HepG2 (cell line): ENCODE measurements around the gene MTRF1. TPM values are rescaled to one million over a fixed set of nuclear protein-coding genes. Genes with fewer than 3 reads are reported as not detected.

Experiments used
- HES4 ChIP-seq: sonication (generic); formaldehyde crosslinking; IDR thresholded peaks from 2 replicates; pipeline ENCODE4 v1.9.0; 2021; ENCODE audit warnings: mild to moderate bottlenecking, missing genetic modification reagents, borderline replicate concordance
- HNRNPL ChIP-seq: fragments of 200-400 bp; formaldehyde crosslinking; IDR thresholded peaks from 2 replicates; pipeline ENCODE4 v1.6.1; 2017; ENCODE audit warnings: mild to moderate bottlenecking, low read depth, low read length
- HOXA9 ChIP-seq: sonication (generic); formaldehyde crosslinking; IDR thresholded peaks from 2 replicates; pipeline ENCODE4 v1.8.1; 2022; ENCODE audit warnings: missing genetic modification reagents, mild to moderate bottlenecking, moderate library complexity, borderline replicate concordance
- MAFF ChIP-seq: IDR thresholded peaks from 2 replicates; pipeline ENCODE4 v1.6.1; 2011; ENCODE audit warnings: low read depth, low read length, improper control_type of control experiment
- MAZ ChIP-seq, 2 experiments: sonication (generic) in 1 of 2; formaldehyde crosslinking in 1 of 2; IDR thresholded peaks; 2 replicates each; pipeline versions ENCODE4 v1.5.0 to v1.6.1; 2012 to 2020; ENCODE audit warnings: low read depth in 2 of 2, mild to moderate bottlenecking in 2 of 2, borderline replicate concordance in 1 of 2, improper control_type of control experiment in 1 of 2, low read length in 1 of 2, missing genetic modification reagents in 1 of 2, moderate library complexity in 1 of 2
- NPAS2 ChIP-seq: sonication (generic); formaldehyde crosslinking; IDR thresholded peaks from 2 replicates; pipeline ENCODE4 v1.8.0; 2022; ENCODE audit warnings: mild to moderate bottlenecking, missing genetic modification reagents, borderline replicate concordance
- NR2C2 ChIP-seq: sonication (generic); formaldehyde crosslinking; IDR thresholded peaks from 2 replicates; pipeline ENCODE4 v1.4.0; 2020; ENCODE audit warnings: missing genetic modification reagents, mild to moderate bottlenecking, moderate library complexity, borderline replicate concordance
- ONECUT2 ChIP-seq: sonication (generic); formaldehyde crosslinking; IDR thresholded peaks from 2 replicates; pipeline ENCODE4 v1.4.0; 2020; ENCODE audit warnings: missing genetic modification reagents
- PTBP1 ChIP-seq: fragments of 200-400 bp; formaldehyde crosslinking; IDR thresholded peaks from 2 replicates; pipeline ENCODE4 v1.6.1; 2018; ENCODE audit warnings: low read length, low read depth; ENCODE audit not compliant: poor library complexity, severe bottlenecking
- TAF1 ChIP-seq: sonication (generic); formaldehyde crosslinking; IDR thresholded peaks from 2 replicates; pipeline ENCODE4 v1.4.0; 2020; ENCODE audit warnings: missing genetic modification reagents
- THAP11 ChIP-seq: IDR thresholded peaks from 2 replicates; pipeline ENCODE4 v1.6.1; 2016; ENCODE audit warnings: missing biosample characterization, missing genetic modification reagents
- ZBTB42 ChIP-seq: sonication (generic); formaldehyde crosslinking; IDR thresholded peaks from 2 replicates; pipeline ENCODE4 v1.5.0; 2020; ENCODE audit warnings: mild to moderate bottlenecking, missing genetic modification reagents
- ZBTB8A ChIP-seq: sonication (generic); formaldehyde crosslinking; IDR thresholded peaks from 2 replicates; pipeline ENCODE4 v1.4.0; 2020; ENCODE audit warnings: mild to moderate bottlenecking, low read depth, missing genetic modification reagents, borderline replicate concordance
- ZNF772 ChIP-seq: sonication (generic); formaldehyde crosslinking; IDR thresholded peaks from 2 replicates; pipeline ENCODE4 v1.5.0; 2020; ENCODE audit warnings: mild to moderate bottlenecking, missing genetic modification reagents
- ZNF773 ChIP-seq: sonication (generic); formaldehyde crosslinking; IDR thresholded peaks from 2 replicates; pipeline ENCODE4 v1.4.0; 2020; ENCODE audit warnings: missing genetic modification reagents, borderline replicate concordance
- ZNF879 ChIP-seq: sonication (generic); formaldehyde crosslinking; IDR thresholded peaks from 2 replicates; pipeline ENCODE4 v1.8.1; 2023; ENCODE audit warnings: missing genetic modification reagents
- ZSCAN20 ChIP-seq: sonication (generic); formaldehyde crosslinking; IDR thresholded peaks from 2 replicates; pipeline ENCODE4 v1.4.0; 2020; ENCODE audit warnings: missing genetic modification reagents, mild to moderate bottlenecking, borderline replicate concordance
- polyA plus RNA-seq, 8 experiments: library from polyadenylated mRNA; depleted of rRNA in 3 of 8; stranded (reverse) in 7 of 8; unstranded in 1 of 8; fragments of >200 nt; fragmentation: Illumina TruSeq in 4 of 8; extraction: Trizol in 4 of 8; gene quantifications; 2 replicates each; pipeline versions ENCODE4 v1.2.1 to v1.2.3, GENCODE V29; 2011 to 2016; ENCODE audit warnings: low read depth in 4 of 8, missing spikeins in 1 of 8, mixed read lengths in 1 of 8; ENCODE audit not compliant: insufficient read depth in 1 of 8
- total RNA-seq, 5 experiments: library from RNA; depleted of rRNA; stranded (reverse); fragments of >200 nt; fragmentation: Illumina TruSeq; extraction: Trizol; gene quantifications; 2 replicates each; pipeline ENCODE4 v1.2.3, GENCODE V29; 2016; ENCODE audit warnings: low read depth in 1 of 5
- TF ChIP-seq, protein P1 (sequence below): IDR thresholded peaks from 2 replicates; pipeline ENCODE4 v1.4.0; 2020; ENCODE audit warnings: mild to moderate bottlenecking, missing genetic modification reagents
- TF ChIP-seq, protein P2 (sequence below): conservative IDR thresholded peaks from 2 replicates; pipeline ENCODE4 v1.6.1; 2018; ENCODE audit warnings: missing genetic modification reagents
- TF ChIP-seq, protein P3 (sequence below): sonication (generic); formaldehyde crosslinking; IDR thresholded peaks from 2 replicates; pipeline ENCODE4 v1.8.1; 2023; ENCODE audit warnings: mild to moderate bottlenecking, inconsistent platforms, moderate library complexity, missing genetic modification reagents, borderline replicate concordance
- TF ChIP-seq, protein P4 (sequence below): IDR thresholded peaks from 2 replicates; pipeline ENCODE4 v1.6.1; 2016; ENCODE audit warnings: mild to moderate bottlenecking, missing biosample characterization, missing genetic modification reagents

The MTRF1 gene
- total and polyA plus RNA-seq, 2 of the 13 experiments (the other 11 are each of a cell fraction or from before 2014, with no cell fraction given): 21.6 to 27.2 TPM

DNA sequence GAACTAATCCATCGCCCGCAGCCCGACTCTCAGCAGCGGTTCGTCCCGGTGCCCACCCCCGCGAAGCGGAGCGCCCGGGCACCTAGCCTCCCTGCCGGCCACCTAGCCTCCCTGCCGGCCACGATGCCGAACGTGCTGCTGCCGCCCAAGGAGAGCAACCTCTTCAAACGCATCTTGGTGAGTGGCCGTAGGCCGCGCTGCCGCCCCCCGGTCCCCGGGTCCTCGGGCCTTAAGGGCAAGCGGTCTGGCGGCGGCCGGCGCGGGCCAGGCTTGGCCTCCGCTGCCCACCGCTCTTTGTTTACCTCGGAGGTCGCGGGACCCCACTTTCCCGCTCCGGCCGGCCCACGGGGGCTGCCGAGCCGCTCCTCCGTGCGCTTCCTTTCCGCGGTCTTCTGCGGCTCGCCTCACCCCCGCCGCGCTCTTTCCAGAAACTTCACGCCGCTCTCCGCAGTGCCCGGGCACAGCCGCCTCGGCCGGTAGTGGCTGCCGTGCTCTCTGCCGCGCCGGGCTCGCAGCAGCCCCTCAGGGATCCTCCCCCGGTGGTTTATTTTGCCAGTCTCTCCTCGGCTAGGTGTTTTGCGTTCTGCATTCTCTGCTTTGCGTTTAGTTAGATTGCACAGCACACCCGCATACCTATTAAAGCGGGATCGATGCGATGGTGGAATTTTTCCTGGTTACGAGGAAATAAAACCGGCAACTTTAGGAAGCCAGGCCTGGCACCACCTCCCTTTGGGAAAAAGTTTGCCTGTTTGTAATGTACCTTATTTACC is 48.2 kb upstream of the MTRF1 start (continued):
- TF ChIP-seq, protein P1, sequence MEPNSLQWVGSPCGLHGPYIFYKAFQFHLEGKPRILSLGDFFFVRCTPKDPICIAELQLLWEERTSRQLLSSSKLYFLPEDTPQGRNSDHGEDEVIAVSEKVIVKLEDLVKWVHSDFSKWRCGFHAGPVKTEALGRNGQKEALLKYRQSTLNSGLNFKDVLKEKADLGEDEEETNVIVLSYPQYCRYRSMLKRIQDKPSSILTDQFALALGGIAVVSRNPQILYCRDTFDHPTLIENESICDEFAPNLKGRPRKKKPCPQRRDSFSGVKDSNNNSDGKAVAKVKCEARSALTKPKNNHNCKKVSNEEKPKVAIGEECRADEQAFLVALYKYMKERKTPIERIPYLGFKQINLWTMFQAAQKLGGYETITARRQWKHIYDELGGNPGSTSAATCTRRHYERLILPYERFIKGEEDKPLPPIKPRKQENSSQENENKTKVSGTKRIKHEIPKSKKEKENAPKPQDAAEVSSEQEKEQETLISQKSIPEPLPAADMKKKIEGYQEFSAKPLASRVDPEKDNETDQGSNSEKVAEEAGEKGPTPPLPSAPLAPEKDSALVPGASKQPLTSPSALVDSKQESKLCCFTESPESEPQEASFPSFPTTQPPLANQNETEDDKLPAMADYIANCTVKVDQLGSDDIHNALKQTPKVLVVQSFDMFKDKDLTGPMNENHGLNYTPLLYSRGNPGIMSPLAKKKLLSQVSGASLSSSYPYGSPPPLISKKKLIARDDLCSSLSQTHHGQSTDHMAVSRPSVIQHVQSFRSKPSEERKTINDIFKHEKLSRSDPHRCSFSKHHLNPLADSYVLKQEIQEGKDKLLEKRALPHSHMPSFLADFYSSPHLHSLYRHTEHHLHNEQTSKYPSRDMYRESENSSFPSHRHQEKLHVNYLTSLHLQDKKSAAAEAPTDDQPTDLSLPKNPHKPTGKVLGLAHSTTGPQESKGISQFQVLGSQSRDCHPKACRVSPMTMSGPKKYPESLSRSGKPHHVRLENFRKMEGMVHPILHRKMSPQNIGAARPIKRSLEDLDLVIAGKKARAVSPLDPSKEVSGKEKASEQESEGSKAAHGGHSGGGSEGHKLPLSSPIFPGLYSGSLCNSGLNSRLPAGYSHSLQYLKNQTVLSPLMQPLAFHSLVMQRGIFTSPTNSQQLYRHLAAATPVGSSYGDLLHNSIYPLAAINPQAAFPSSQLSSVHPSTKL (CRISPR knock-in tag): no peak
- peak; percentile 6; the same call in 1 of the 2 replicates for TF ChIP-seq ZBTB42 (CRISPR knock-in tag)
- no peak for TF ChIP-seq MAFF
- TF ChIP-seq HNRNPL: peak; percentile 89
- TF ChIP-seq NPAS2: no peak
- TF ChIP-seq, protein P2, sequence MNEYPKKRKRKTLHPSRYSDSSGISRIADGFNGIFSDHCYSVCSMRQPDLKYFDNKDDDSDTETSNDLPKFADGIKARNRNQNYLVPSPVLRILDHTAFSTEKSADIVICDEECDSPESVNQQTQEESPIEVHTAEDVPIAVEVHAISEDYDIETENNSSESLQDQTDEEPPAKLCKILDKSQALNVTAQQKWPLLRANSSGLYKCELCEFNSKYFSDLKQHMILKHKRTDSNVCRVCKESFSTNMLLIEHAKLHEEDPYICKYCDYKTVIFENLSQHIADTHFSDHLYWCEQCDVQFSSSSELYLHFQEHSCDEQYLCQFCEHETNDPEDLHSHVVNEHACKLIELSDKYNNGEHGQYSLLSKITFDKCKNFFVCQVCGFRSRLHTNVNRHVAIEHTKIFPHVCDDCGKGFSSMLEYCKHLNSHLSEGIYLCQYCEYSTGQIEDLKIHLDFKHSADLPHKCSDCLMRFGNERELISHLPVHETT (CRISPR knock-in tag): no peak; the same call in 1 of the 2 replicates
- TF ChIP-seq HES4 (CRISPR knock-in tag): 0 out of 2 replicates have a peak, but pooled peaks have one; percentile 49
- TF ChIP-seq PTBP1: peak; percentile 22
- 0 out of 2 replicates have a peak, but pooled peaks have one; percentile 59 for TF ChIP-seq HOXA9
- no peak for TF ChIP-seq ZSCAN20 (CRISPR knock-in tag)
- no peak for TF ChIP-seq ZBTB8A (CRISPR knock-in tag)
- TF ChIP-seq, protein P3, sequence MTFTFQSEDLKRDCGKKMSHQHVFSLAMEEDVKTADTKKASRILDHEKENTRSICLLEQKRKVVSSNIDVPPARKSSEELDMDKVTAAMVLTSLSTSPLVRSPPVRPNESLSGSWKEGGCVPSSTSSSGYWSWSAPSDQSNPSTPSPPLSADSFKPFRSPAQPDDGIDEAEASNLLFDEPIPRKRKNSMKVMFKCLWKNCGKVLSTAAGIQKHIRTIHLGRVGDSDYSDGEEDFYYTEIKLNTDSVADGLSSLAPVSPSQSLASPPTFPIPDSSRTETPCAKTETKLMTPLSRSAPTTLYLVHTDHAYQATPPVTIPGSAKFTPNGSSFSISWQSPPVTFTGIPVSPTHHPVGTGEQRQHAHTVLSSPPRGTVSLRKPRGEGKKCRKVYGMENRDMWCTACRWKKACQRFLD (CRISPR knock-in tag): 0 out of 2 replicates have a peak, but pooled peaks have one; percentile 28
- peak; percentile 60; the same call in 1 of the 2 replicates for TF ChIP-seq TAF1 (CRISPR knock-in tag)
- TF ChIP-seq ZNF772 (CRISPR knock-in tag): peak; percentile 59; the same call in 1 of the 2 replicates
- TF ChIP-seq, protein P4, sequence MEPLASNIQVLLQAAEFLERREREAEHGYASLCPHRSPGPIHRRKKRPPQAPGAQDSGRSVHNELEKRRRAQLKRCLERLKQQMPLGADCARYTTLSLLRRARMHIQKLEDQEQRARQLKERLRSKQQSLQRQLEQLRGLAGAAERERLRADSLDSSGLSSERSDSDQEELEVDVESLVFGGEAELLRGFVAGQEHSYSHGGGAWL (CRISPR knock-in tag): peak; percentile 51; the same call in 1 of the 2 replicates
- TF ChIP-seq NR2C2 (CRISPR knock-in tag): peak; percentile 41; the same call in 1 of the 2 replicates
- peak; percentile 3; the same call in 1 of the 2 replicates for TF ChIP-seq THAP11
- TF ChIP-seq ONECUT2 (CRISPR knock-in tag): no peak
- 0 out of 2 replicates have a peak, but pooled peaks have one; percentile 50 for TF ChIP-seq ZNF879 (CRISPR knock-in tag)
- 0 out of 2 replicates have a peak, but pooled peaks have one; percentile 20 for TF ChIP-seq ZNF773 (CRISPR knock-in tag)
- no peak for TF ChIP-seq MAZ (IDR thresholded peaks at IDR 0.05; ENCODE audit: borderline replicate concordance, low read depth, low read length)
- peak; percentile 40 for TF ChIP-seq MAZ (CRISPR knock-in tag; IDR thresholded peaks at IDR 0.05; ENCODE audit: low read depth)
